ENCODE data around the gene SLC20A1.
"Not testable (repeated sequence)": the region's sequence is repeated elsewhere in the genome, so short reads cannot be mapped to it uniquely, and the experiment has no call there.

The SLC20A1 gene

GRCh38 chr2:112646102-112646719 is 472 bp downstream of the SLC20A1 start:
- DNase-seq (ENCODE audit: low read depth, low spot score) = no peak

GRCh38 chr2:112646791-112647689 is 1.3 kb downstream of the SLC20A1 start:
- DNase-seq (ENCODE audit: low read depth, low spot score) = no peak

- no peak for DNase-seq (ENCODE audit: low read depth, low spot score)
These were observed 2.3 kb downstream of the SLC20A1 start for GRCh38 chr2:112648081-112648480.

- no peak for DNase-seq (ENCODE audit: low read depth, low spot score)
These were observed 10.9 kb downstream of the SLC20A1 start for GRCh38 chr2:112656679-112657078.

GRCh38 chr2:112658301-112658700 is 12.6 kb downstream of the SLC20A1 start:
- DNase-seq (ENCODE audit: low read depth, low spot score) = no peak

GRCh38 chr2:112658839-112659667 is 13.3 kb downstream of the SLC20A1 start:
- DNase-seq (ENCODE audit: low read depth, low spot score) = no peak

GRCh38 chr2:112660138-112660537 is 14.4 kb downstream of the SLC20A1 start:
- no peak for DNase-seq (ENCODE audit: low read depth, low spot score)

- no peak for DNase-seq (ENCODE audit: low read depth, low spot score)
These were observed 16.0 kb downstream of the SLC20A1 start for GRCh38 chr2:112661656-112662305.

GRCh38 chr2:112662704-112663103 is 17.0 kb downstream of the SLC20A1 start:
- no peak for DNase-seq (ENCODE audit: low read depth, low spot score)

GRCh38 chr2:112664689-112665088 is 18.9 kb downstream of the SLC20A1 start:
- no peak for DNase-seq (ENCODE audit: low read depth, low spot score)

- DNase-seq (ENCODE audit: low read depth, low spot score) = no peak
These were observed 19.5 kb downstream of the SLC20A1 start for GRCh38 chr2:112665113-112665780.

- no peak for DNase-seq (ENCODE audit: low read depth, low spot score)
These were observed 21.0 kb downstream of the SLC20A1 start for GRCh38 chr2:112666761-112667122.

- DNase-seq (ENCODE audit: low read depth, low spot score) = not testable (repeated sequence)
These were observed 21.8 kb downstream of the SLC20A1 start for GRCh38 chr2:112667540-112667939.

- no peak for DNase-seq (ENCODE audit: low read depth, low spot score)
These were observed 23.9 kb downstream of the SLC20A1 start for GRCh38 chr2:112669667-112670066.

GRCh38 chr2:112670252-112671022 is 24.7 kb downstream of the SLC20A1 start:
- DNase-seq (ENCODE audit: low read depth, low spot score) = no peak

GRCh38 chr2:112671801-112672200 is 26.1 kb downstream of the SLC20A1 start:
- DNase-seq (ENCODE audit: low read depth, low spot score) = no peak

GRCh38 chr2:112673008-112673407 is 27.3 kb downstream of the SLC20A1 start:
- DNase-seq (ENCODE audit: low read depth, low spot score) = no peak

- DNase-seq (ENCODE audit: low read depth, low spot score) = no peak
These were observed 28.5 kb downstream of the SLC20A1 start for GRCh38 chr2:112674229-112674628.

- DNase-seq (ENCODE audit: low read depth, low spot score) = no peak
These were observed 33.7 kb downstream of the SLC20A1 start for GRCh38 chr2:112679484-112679883.

- no peak for DNase-seq (ENCODE audit: low read depth, low spot score)
These were observed 34.9 kb downstream of the SLC20A1 start for GRCh38 chr2:112680666-112681101.

Measured in smooth muscle cell of the brain vasculature (primary cell).